Measurements from ENCODE around the gene STAT5B.

Gene STAT5B

GRCh38 chr17:42284566-42284965, 8.4 kb upstream of the STAT5B start:
- DNase-seq (ENCODE audit: low spot score): no peak

GRCh38 chr17:42284024-42284369, 7.8 kb upstream of the STAT5B start:
- DNase-seq (ENCODE audit: low spot score): no peak

- DNase-seq (ENCODE audit: low spot score): no peak
Observed at GRCh38 chr17:42283241-42284023, 7.2 kb upstream of the STAT5B start.

- no peak for DNase-seq (ENCODE audit: low spot score)
Observed at GRCh38 chr17:42282478-42283080, 6.4 kb upstream of the STAT5B start.

- DNase-seq (ENCODE audit: low spot score): no peak
Observed at GRCh38 chr17:42281571-42282096, 5.4 kb upstream of the STAT5B start.

GRCh38 chr17:42279776-42280630, 3.8 kb upstream of the STAT5B start:
- DNase-seq (ENCODE audit: low spot score): no peak

GRCh38 chr17:42277342-42277712, 1.1 kb upstream of the STAT5B start:
- no peak for DNase-seq (ENCODE audit: low spot score)

GRCh38 chr17:42276609-42277341, 584 bp upstream of the STAT5B start:
- no peak for DNase-seq (ENCODE audit: low spot score)

GRCh38 chr17:42275527-42276358, 448 bp downstream of the STAT5B start:
- DNase-seq (ENCODE audit: low spot score): no peak

- no peak for DNase-seq (ENCODE audit: low spot score)
Observed at GRCh38 chr17:42274812-42275526, 1.2 kb downstream of the STAT5B start.

GRCh38 chr17:42274253-42274542, 2.0 kb downstream of the STAT5B start:
- no peak for DNase-seq (ENCODE audit: low spot score)

- no peak for DNase-seq (ENCODE audit: low spot score)
Observed at GRCh38 chr17:42273474-42274252, 2.5 kb downstream of the STAT5B start.

GRCh38 chr17:42272162-42272907, 3.9 kb downstream of the STAT5B start:
- peak; percentile 30 for DNase-seq (ENCODE audit: low spot score)

GRCh38 chr17:42271779-42272035, 4.5 kb downstream of the STAT5B start:
- no peak for DNase-seq (ENCODE audit: low spot score)

- DNase-seq (ENCODE audit: low spot score): no peak
Observed at GRCh38 chr17:42271006-42271778, 5.0 kb downstream of the STAT5B start.

GRCh38 chr17:42270596-42270995, 5.6 kb downstream of the STAT5B start:
- DNase-seq (ENCODE audit: low spot score): no peak

- no peak for DNase-seq (ENCODE audit: low spot score)
Observed at GRCh38 chr17:42270170-42270535, 6.0 kb downstream of the STAT5B start.

GRCh38 chr17:42268236-42268635, 8.0 kb downstream of the STAT5B start:
- DNase-seq (ENCODE audit: low spot score): no peak

Measured in CD4-positive, alpha-beta T cell treated with Interleukin-6 at 100 ng/mL for 8 hours (primary cell).